NK-92 treated with Interleukin-12 subunit alpha and Interleukin-12 subunit beta, amount 100 ng/mL, for 24 hours (cell line): ENCODE results near the gene ATP10D.
"Not testable (repeated sequence)": the region's sequence is repeated elsewhere in the genome, so short reads cannot be mapped to it uniquely, and the experiment has no call there.

Experiments used
- DNase-seq: peaks from one replicate; lab custom pipeline; 2025; lab: John Stamatoyannopoulos, UW

Gene ATP10D

GRCh38 chr4:47485047-47485692 is at the start of gene ATP10D:
Gene ATP10D, plus strand, starts transcription at chr4:47485275. Its CDS starts 27,266 bp downstream, at chr4:47512541.
- peak; percentile 78 for DNase-seq

GRCh38 chr4:47442980-47443379 is 42.1 kb upstream of the ATP10D start:
- DNase-seq = no peak

GRCh38 chr4:47444031-47444430 is 41.0 kb upstream of the ATP10D start:
- no peak for DNase-seq

GRCh38 chr4:47451657-47452056 is 33.4 kb upstream of the ATP10D start:
- no peak for DNase-seq

GRCh38 chr4:47462799-47463234 is 22.3 kb upstream of the ATP10D start:
- no peak for DNase-seq

GRCh38 chr4:47463235-47463956 is 21.7 kb upstream of the ATP10D start, which contains the start of gene COMMD8:
Gene COMMD8, minus strand, starts transcription at chr4:47463702. Its CDS starts 51 bp downstream, at chr4:47463651.
- DNase-seq = peak; percentile 95

- DNase-seq = no peak
Observed at GRCh38 chr4:47465004-47465403, 20.1 kb upstream of the ATP10D start.

- DNase-seq = no peak
Observed at GRCh38 chr4:47466056-47466785, 18.9 kb upstream of the ATP10D start.

GRCh38 chr4:47468706-47469365 is 16.2 kb upstream of the ATP10D start:
- no peak for DNase-seq

- DNase-seq = no peak
Observed at GRCh38 chr4:47469951-47470350, 15.1 kb upstream of the ATP10D start.

GRCh38 chr4:47471064-47471463 is 14.0 kb upstream of the ATP10D start:
- DNase-seq = no peak

- no peak for DNase-seq
Observed at GRCh38 chr4:47471591-47471990, 13.5 kb upstream of the ATP10D start.

- DNase-seq = no peak
Observed at GRCh38 chr4:47473141-47473750, 11.8 kb upstream of the ATP10D start.

GRCh38 chr4:47474799-47475198 is 10.3 kb upstream of the ATP10D start:
- DNase-seq = no peak

- no peak for DNase-seq
Observed at GRCh38 chr4:47475411-47475810, 9.7 kb upstream of the ATP10D start.

GRCh38 chr4:47478804-47479203 is 6.3 kb upstream of the ATP10D start:
- no peak for DNase-seq

GRCh38 chr4:47482326-47482725 is 2.7 kb upstream of the ATP10D start:
- DNase-seq = no peak

- no peak for DNase-seq
Observed at GRCh38 chr4:47483745-47484144, 1.3 kb upstream of the ATP10D start.

- DNase-seq = no peak
Observed at GRCh38 chr4:47484168-47484567, 907 bp upstream of the ATP10D start.

- no peak for DNase-seq
Observed at GRCh38 chr4:47485768-47486167, 693 bp downstream of the ATP10D start.

- DNase-seq = no peak
Observed at GRCh38 chr4:47486231-47486673, 1.2 kb downstream of the ATP10D start.

GRCh38 chr4:47486727-47487126 is 1.7 kb downstream of the ATP10D start:
- DNase-seq = not testable (repeated sequence)
